Tibial nerve (tissue), 4 donors: ENCODE measurements around the gene SULF2. TPM values are rescaled to one million over a fixed set of nuclear protein-coding genes. Genes with fewer than 3 reads are reported as not detected.

Source experiments
- DNase-seq, 2 donors: peaks; one replicate each; pipeline ENCODE4 v3.0.0-alpha.2; 2019; ENCODE audit warnings: low spot score in 2 of 2
- H3K27ac ChIP-seq, 4 donors: fragments of 200-600 bp; sonication (generic) in 3 of 4; one replicate each; pipeline ENCODE4 v1.5.1; 2017 to 2019; ENCODE audit warnings: mild to moderate bottlenecking in 1 of 4
- H3K27me3 ChIP-seq, 2 donors: fragments of 200-600 bp; sonication (generic) in 1 of 2; one replicate each; pipeline versions ENCODE4 v1.5.1 to v1.6.0; 2017 to 2019
- H3K36me3 ChIP-seq, 3 donors: fragments of 200-600 bp; sonication (generic); one replicate each; pipeline ENCODE4 v1.5.1; 2018 to 2019
- H3K4me1 ChIP-seq, 4 donors: fragments of 200-600 bp; sonication (generic) in 3 of 4; one replicate each; pipeline ENCODE4 v1.5.1; 2017 to 2019
- H3K4me3 ChIP-seq, 4 donors: fragments of 200-600 bp; sonication (generic) in 3 of 4; one replicate each; pipeline ENCODE4 v1.5.1; 2017 to 2019; ENCODE audit warnings: mild to moderate bottlenecking in 1 of 4, moderate library complexity in 1 of 4
- H3K9me3 ChIP-seq, 4 donors: fragments of 200-600 bp; sonication (generic) in 3 of 4; one replicate each; pipeline ENCODE4 v1.5.1; 2017 to 2019
- EP300 ChIP-seq, 2 donors: sonication (generic); formaldehyde crosslinking; IDR thresholded peaks; one replicate each; pipeline ENCODE4 v1.6.1; 2017; ENCODE audit warnings: antibody characterized with exemption in 2 of 2, mild to moderate bottlenecking in 1 of 2
- POLR2A ChIP-seq, 2 donors: fragments of 450-650 bp; IDR thresholded peaks; one replicate each; pipeline ENCODE4 v1.6.1; 2017; ENCODE audit warnings: antibody characterized with exemption in 2 of 2, mild to moderate bottlenecking in 2 of 2, moderate library complexity in 2 of 2
- WGBS, 2 donors: methylation state at CpG; one replicate each; pipeline ENCODE4 v1.1.5; 2018; 5-methylcytosine and 5-hydroxymethylcytosine counted together
- total RNA-seq, 4 donors: library from RNA; depleted of rRNA; stranded (reverse); fragments of >200 nt; gene quantifications; one replicate each; pipeline ENCODE4 v1.1.0, GENCODE V29; 2016
- TF ChIP-seq, protein P1 (sequence below), 5 experiments: fragments of 200-600 bp in 3 of 5; fragments of 450-650 bp in 2 of 5; sonication (generic) in 3 of 5; IDR thresholded peaks; one replicate each; pipeline ENCODE4 v1.5.1; 2016 to 2019; ENCODE audit warnings: antibody characterized with exemption in 5 of 5, mild to moderate bottlenecking in 3 of 5, moderate library complexity in 2 of 5

Gene SULF2
- total RNA-seq, 4 donors from 2014 or later: 40.9 to 75.3 (median 59.8) TPM

DNA sequence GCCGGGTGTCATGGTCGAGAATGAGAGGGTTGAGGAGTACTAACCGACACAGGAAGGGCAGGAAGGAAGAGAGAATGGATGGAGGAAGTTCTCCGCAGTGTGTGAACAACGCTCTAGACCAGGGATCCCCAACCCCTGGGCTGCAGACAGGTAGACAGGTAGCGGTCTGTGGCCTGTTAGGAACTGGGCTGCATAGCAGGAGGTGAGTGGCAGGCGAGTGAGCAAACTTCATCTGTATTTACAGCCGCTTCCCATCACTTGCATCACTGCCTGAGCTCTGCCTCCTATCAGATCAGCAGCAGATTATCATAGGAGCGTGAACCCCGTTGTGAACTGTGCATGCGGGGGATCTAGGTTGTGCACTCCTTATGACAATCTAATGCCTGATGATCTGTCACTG lies 62.0 kb downstream of the SULF2 start:
- no peak for TF ChIP-seq POLR2A (IDR thresholded peaks at IDR 0.05)
- no peak for TF ChIP-seq EP300 (IDR thresholded peaks at IDR 0.05)
- TF ChIP-seq, protein P1, sequence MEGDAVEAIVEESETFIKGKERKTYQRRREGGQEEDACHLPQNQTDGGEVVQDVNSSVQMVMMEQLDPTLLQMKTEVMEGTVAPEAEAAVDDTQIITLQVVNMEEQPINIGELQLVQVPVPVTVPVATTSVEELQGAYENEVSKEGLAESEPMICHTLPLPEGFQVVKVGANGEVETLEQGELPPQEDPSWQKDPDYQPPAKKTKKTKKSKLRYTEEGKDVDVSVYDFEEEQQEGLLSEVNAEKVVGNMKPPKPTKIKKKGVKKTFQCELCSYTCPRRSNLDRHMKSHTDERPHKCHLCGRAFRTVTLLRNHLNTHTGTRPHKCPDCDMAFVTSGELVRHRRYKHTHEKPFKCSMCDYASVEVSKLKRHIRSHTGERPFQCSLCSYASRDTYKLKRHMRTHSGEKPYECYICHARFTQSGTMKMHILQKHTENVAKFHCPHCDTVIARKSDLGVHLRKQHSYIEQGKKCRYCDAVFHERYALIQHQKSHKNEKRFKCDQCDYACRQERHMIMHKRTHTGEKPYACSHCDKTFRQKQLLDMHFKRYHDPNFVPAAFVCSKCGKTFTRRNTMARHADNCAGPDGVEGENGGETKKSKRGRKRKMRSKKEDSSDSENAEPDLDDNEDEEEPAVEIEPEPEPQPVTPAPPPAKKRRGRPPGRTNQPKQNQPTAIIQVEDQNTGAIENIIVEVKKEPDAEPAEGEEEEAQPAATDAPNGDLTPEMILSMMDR (IDR thresholded peaks at IDR 0.05): no peak
- H3K36me3 ChIP-seq: no peaks in the 10 kb centered on the region
- H3K4me3 ChIP-seq: no peak overlapping the region
- H3K9me3 ChIP-seq: no peaks in the 10 kb centered on the region
- H3K4me1 ChIP-seq: peaks cover 0 to 26% (median 2%) of the 10 kb centered on the region in 4 donors
- 85 to 90% methylated on average over 11 of the region's 11 CpGs for WGBS, 2 donors
- DNase-seq: no peak
- H3K27ac ChIP-seq: no peak overlapping the region
- H3K27me3 ChIP-seq: no peaks in the 10 kb centered on the region

DNA sequence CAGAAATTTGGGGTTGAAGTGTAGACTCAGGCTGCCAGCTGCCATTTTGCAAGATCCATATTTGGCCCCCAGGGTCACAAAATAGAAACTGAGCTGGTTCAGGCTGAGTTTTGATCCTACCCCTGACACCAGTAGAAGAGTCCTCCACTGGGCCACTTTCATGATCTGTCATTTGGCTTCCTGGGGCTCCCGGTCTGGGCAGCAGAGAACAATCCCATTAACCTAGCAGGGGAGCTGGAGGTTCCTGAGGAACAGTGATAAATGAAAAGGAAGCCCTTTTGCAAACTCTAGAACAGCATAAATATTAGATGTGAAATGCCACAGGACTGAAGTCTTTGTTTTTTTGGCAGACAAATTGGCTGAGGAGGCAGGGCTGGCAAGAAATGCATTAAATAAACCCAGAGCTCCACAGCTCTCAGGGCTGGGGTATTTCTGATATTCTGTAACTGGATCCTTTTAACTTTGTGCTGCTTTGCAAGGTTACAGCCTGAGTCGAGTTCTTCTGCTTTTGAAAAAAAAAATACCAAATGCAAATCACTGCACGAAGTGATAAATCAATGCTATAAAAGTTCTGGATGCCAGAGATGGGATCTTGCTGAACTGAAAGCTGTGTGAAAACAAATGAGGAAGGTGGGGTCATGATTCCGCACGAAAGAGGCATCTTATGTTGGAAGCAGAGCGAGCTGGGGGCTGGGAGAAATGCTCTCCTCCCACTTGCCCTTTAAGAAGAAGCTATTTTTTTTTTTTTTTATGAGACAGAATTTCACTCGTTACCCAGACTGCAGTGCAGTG lies 64.4 kb downstream of the SULF2 start:
- no peak overlapping the region for H3K27ac ChIP-seq
- DNase-seq: no peak
- 13 to 16% methylated on average over 7 of the region's 7 CpGs for WGBS, 2 donors

DNA sequence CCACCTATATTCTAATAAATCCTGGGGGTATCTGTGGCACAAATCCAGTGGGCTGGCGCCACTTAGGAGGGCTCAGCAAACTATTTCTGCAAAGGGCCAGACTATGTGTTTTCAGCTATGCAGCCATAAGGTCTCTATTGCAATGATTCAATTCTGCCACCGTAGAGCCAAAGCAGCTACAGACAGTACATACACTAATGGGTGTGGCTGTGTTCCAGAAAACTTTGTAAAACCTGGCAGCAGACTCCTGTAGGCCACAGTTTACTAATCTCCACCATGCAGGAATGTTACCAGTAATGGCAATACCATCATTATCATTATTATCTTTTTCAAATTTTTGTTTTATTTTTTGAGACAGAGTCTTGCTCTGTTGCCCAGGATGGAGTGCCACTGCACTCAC lies 65.7 kb downstream of the SULF2 start:
- no peaks in the 10 kb centered on the region for H3K36me3 ChIP-seq
- WGBS, 2 donors: 66 to 78% methylated on average over 2 of the region's 2 CpGs
- no peak for DNase-seq
- no peak overlapping the region for H3K27ac ChIP-seq
- H3K9me3 ChIP-seq: no peaks in the 10 kb centered on the region
- no peaks in the 10 kb centered on the region for H3K27me3 ChIP-seq
- H3K4me1 ChIP-seq: peaks cover 0 to 19% (median 0%) of the 10 kb centered on the region in 4 donors
- TF ChIP-seq, protein P1 (IDR thresholded peaks at IDR 0.05): no peak
- TF ChIP-seq POLR2A (IDR thresholded peaks at IDR 0.05) (no peak), EP300 (IDR thresholded peaks at IDR 0.05) (no peak)
- H3K4me3 ChIP-seq: no peak overlapping the region

More for the DNA sequence above, 64.4 kb downstream of the SULF2 start:
- no peaks in the 10 kb centered on the region for H3K36me3 ChIP-seq
- H3K4me3 ChIP-seq: no peak overlapping the region
- no peaks in the 10 kb centered on the region for H3K9me3 ChIP-seq
- H3K4me1 ChIP-seq: peaks cover 0 to 26% (median 0%) of the 10 kb centered on the region in 4 donors
- no peaks in the 10 kb centered on the region for H3K27me3 ChIP-seq
- no peak for TF ChIP-seq POLR2A (IDR thresholded peaks at IDR 0.05)
- TF ChIP-seq, protein P1 (IDR thresholded peaks at IDR 0.05): no peak
- no peak for TF ChIP-seq EP300 (IDR thresholded peaks at IDR 0.05)

DNA sequence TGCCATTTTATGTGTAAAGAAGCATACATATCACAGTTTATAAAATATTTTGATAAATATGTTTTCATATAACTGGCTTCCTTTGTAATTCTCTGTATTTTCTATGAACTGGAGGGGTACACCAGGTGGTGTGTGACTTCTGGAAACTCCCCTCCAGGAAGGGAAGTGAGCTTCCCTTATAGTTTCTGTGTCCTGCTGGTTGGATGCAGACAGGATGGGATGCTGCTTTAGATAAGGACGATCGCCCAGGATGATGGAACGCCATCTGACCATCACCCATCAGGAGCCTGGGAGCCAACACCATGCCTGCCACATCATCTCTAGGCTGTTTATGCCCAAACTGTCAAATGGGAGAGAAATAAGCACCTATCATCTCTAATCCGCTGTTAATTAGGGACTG lies 66.1 kb downstream of the SULF2 start:
- no peak for DNase-seq
- no peak overlapping the region for H3K27ac ChIP-seq
- no peaks in the 10 kb centered on the region for H3K9me3 ChIP-seq
- H3K36me3 ChIP-seq: no peaks in the 10 kb centered on the region
- H3K27me3 ChIP-seq: no peaks in the 10 kb centered on the region
- 86 to 92% methylated on average over 4 of the region's 4 CpGs for WGBS, 2 donors
- no peak overlapping the region for H3K4me3 ChIP-seq
- H3K4me1 ChIP-seq: peaks cover 0 to 19% (median 0%) of the 10 kb centered on the region in 4 donors
- TF ChIP-seq EP300 (IDR thresholded peaks at IDR 0.05): no peak
- TF ChIP-seq, protein P1 (IDR thresholded peaks at IDR 0.05): no peak
- no peak for TF ChIP-seq POLR2A (IDR thresholded peaks at IDR 0.05)

DNA sequence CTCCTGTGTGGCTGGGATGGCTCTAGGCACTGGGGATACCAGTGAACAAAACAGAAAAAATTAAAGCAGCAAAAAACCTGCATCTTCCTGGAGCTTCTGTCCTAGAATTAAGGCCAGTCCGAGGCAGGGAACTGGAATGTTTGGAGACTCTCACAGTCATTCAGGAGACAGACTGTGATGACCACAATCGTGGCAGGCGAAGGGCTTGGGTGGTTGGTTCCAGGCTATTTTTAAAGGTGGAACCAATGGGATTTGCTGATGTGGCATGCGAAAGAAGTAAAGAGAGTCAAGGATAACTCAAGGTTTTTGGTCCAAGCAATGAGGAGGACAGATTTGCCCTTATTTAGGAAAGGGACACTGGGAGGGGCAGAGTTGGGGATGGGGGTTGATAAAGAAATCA lies 66.9 kb downstream of the SULF2 start:
- TF ChIP-seq, protein P1 (IDR thresholded peaks at IDR 0.05): no peak
- no peak for TF ChIP-seq POLR2A (IDR thresholded peaks at IDR 0.05)
- no peak for TF ChIP-seq EP300 (IDR thresholded peaks at IDR 0.05)
- no peaks in the 10 kb centered on the region for H3K27me3 ChIP-seq
- H3K9me3 ChIP-seq: no peaks in the 10 kb centered on the region
- no peaks in the 10 kb centered on the region for H3K36me3 ChIP-seq
- peaks cover 0 to 20% (median 0%) of the 10 kb centered on the region in 4 donors for H3K4me1 ChIP-seq
- no peak overlapping the region for H3K27ac ChIP-seq
- no peak for DNase-seq
- no peak overlapping the region for H3K4me3 ChIP-seq
- WGBS, 2 donors: 78 to 86% methylated on average over 4 of the region's 4 CpGs
